ENCODE data around the gene PHOSPHO1.

The PHOSPHO1 gene

DNA sequence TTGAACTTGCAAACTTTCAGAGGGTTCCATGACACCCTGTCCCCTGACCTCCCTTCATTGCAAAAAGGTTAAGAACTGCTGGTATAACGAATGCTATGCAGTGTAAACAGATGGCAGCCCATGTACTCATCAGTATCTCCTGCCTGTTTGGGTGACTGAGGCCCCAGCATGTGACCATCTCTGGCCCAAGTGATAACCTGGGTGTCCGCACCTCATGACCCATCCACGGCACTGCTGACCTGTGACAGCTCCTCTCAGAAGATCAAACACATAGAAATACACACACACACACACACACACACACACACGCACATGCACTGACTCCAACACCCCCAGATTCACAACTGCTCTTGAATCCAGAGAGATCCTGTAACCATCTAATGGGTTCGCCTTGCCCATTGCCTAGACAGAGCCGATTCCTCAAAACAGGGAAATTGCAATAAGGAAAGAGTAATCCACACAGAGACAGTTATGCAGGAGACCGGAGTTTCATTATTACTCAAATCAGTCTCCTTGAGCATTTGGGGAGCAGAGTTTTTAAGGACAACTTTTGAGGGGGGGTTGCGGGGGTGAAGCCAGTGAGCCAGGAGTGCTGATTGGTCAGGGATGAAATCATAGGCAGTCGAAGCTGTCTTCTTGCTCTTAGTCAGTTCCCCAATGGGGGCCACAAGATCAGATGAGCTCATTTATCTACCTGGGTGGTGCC is 11.3 kb upstream of the PHOSPHO1 start:
- Histone ChIP-seq H3K4me1 (no peaks in the 10 kb centered on the region), H3K4me3 (no peak overlapping the region), H3K36me3 (no peaks in the 10 kb centered on the region), H3K9me3 (no peaks in the 10 kb centered on the region), H3K27me3 (peaks cover 0 to 22% of the 10 kb centered on the region in 2 donors), H3K27ac (no peak overlapping the region)
- no peak for TF ChIP-seq CTCF (IDR thresholded peaks at IDR 0.05)
- intact Hi-C loops (cut with DNase I; ENCODE audit: low total_unique reads): no loop called here
- DNase-seq: no peak

- peaks cover 0 to 18% of the 10 kb centered on the region in 2 donors for H3K27me3 ChIP-seq
- no peak for DNase-seq
- no peak for TF ChIP-seq CTCF (IDR thresholded peaks at IDR 0.05)
Measured at GRCh38 chr17:49241040-49241439, 10.5 kb upstream of the PHOSPHO1 start.

GRCh38 chr17:49240619-49241018 is 10.0 kb upstream of the PHOSPHO1 start:
- intact Hi-C loops (cut with DNase I; ENCODE audit: low total_unique reads): no loop called here
- H3K36me3 ChIP-seq: no peaks in the 10 kb centered on the region
- DNase-seq: no peak
- peaks cover 0 to 21% of the 10 kb centered on the region in 2 donors for H3K27me3 ChIP-seq
- no peak overlapping the region for H3K4me3 ChIP-seq
- no peak overlapping the region for H3K27ac ChIP-seq
- H3K4me1 ChIP-seq: no peaks in the 10 kb centered on the region
- H3K9me3 ChIP-seq: no peaks in the 10 kb centered on the region
- TF ChIP-seq CTCF (IDR thresholded peaks at IDR 0.05): no peak

More at GRCh38 chr17:49241040-49241439, 10.5 kb upstream of the PHOSPHO1 start:
- Histone ChIP-seq H3K9me3 (no peaks in the 10 kb centered on the region), H3K4me3 (no peak overlapping the region), H3K36me3 (no peaks in the 10 kb centered on the region), H3K4me1 (no peaks in the 10 kb centered on the region), H3K27ac (no peak overlapping the region)
- intact Hi-C loops (cut with DNase I; ENCODE audit: low total_unique reads): no loop called here

DNA sequence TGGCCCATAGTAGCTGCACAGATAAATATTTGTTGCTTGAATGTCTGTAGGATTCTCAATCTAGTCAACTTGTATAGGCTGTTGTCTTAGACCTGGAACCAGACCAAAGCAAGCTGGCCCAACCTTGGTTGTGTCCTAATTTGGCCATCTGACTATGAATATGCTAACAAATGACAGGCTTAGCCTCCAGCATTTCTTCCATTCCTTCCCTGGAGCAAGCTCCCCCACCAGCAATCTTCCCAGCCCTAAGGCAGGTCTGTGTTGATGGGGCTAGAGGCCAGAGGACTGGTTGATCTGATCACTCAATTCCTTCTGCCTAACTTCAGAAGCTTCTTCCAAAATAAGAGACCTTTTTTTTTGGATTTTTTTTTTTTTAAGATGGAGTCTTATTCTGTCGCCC is 9.4 kb upstream of the PHOSPHO1 start:
- H3K27ac ChIP-seq: no peak overlapping the region
- peaks cover 0 to 21% of the 10 kb centered on the region in 2 donors for H3K27me3 ChIP-seq
- TF ChIP-seq CTCF (IDR thresholded peaks at IDR 0.05): no peak

GRCh38 chr17:49235896-49236295 is 5.3 kb upstream of the PHOSPHO1 start:
- no peak overlapping the region for H3K4me3 ChIP-seq
- DNase-seq: no peak
- H3K9me3 ChIP-seq: no peaks in the 10 kb centered on the region
- H3K27me3 ChIP-seq: peaks cover 0 to 9% of the 10 kb centered on the region in 2 donors
- H3K36me3 ChIP-seq: no peaks in the 10 kb centered on the region
- no peak for TF ChIP-seq CTCF (IDR thresholded peaks at IDR 0.05)
- H3K4me1 ChIP-seq: peaks cover 0 to 6% (median 2%) of the 10 kb centered on the region in 4 donors
- no peak overlapping the region for H3K27ac ChIP-seq
- intact Hi-C loops (cut with DNase I; ENCODE audit: low total_unique reads): no loop called here

More for the DNA sequence above, 9.4 kb upstream of the PHOSPHO1 start:
- intact Hi-C loops (cut with DNase I; ENCODE audit: low total_unique reads): no loop called here
- Histone ChIP-seq H3K4me3 (no peak overlapping the region), H3K9me3 (no peaks in the 10 kb centered on the region), H3K4me1 (no peaks in the 10 kb centered on the region), H3K36me3 (no peaks in the 10 kb centered on the region)
- no peak for DNase-seq
